HL-60/S4 treated with phorbol 12-myristate 13-acetate at 8.2 ng/mL for 4 days and 3 days (cell line): ENCODE measurements around the gene CRY1.
"Not testable (repeated sequence)": the region's sequence is repeated elsewhere in the genome, so short reads cannot be mapped to it uniquely, and the experiment has no call there.

Experiments used
- in situ Hi-C: fragments of 300-500 bp; cut with MboI; formaldehyde crosslinking; loops from 2 replicates; pipeline ENCODE4 v1.15.0; 2022; ENCODE audit warnings: low sequenced_read_pairs

Gene CRY1

DNA sequence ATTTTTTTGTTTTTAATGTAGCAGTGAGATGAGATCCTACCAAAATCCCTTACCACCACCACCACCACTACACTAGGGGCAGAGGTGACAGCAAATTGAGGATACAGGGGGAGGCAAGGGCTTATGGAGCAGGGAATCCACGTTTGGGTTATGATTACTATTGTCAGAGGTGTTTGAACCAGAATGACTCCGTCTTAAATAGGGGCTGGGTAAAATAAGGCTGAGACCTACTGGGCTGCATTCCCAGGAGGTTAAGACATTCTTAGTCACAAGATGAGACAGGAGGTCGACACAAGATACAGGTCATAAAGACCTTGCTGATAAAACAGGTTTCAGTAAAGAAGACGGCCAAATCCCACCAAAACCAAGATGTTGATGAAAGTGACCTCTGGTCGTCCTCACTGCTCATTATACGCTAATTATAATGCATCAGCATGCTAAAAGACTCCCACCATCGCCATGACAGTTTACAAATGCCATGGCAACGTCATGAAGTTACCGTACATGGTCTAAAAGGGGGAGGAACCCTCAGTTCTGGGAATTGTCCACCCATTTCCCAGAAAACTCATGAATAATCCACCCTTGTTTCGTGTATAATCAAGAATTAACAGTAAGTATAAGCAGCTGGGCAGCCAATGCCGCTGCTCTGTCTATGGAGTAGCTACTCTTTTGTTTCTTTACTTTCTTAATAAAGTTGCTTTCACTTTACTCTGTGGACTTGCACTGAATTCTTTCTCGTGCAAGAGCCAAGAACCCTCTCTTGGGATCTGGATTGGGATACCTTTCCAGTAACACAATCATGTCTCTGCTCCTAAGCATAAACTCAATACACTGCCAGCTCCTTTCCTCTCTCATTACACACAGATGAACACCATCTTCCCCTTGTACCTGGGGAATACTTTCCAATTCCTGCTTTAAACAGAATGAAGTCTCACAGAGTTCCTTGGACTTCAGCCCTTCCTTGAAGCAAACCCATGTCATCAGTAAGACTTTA lies 16.7 kb upstream of the CRY1 start:
- in situ Hi-C loops = no loop called here

DNA sequence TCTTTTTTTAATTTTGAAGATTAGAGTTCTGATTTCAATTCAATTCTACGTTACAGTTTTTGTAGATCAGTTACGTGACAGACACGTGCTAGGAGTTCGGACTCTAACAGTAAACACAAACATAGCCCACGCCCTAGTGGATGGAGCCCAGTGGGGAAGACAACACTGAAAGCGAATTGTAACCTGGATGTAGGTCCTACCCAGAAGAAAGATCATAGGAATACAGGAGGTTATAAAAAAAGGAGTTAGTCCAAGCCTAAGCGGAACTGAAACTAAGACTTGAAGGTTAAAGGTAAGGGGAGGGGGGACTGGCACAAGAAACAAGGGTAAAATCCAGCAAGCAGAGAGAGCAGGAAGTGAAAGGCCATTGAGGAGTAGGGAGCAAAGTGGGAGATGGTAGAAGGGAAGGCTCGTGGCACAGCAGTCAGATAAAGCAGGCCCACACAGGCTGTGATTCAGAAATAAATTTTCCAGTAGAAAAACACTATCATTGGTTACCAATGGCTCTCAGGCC lies 15.7 kb upstream of the CRY1 start:
- in situ Hi-C loops = no loop called here

DNA sequence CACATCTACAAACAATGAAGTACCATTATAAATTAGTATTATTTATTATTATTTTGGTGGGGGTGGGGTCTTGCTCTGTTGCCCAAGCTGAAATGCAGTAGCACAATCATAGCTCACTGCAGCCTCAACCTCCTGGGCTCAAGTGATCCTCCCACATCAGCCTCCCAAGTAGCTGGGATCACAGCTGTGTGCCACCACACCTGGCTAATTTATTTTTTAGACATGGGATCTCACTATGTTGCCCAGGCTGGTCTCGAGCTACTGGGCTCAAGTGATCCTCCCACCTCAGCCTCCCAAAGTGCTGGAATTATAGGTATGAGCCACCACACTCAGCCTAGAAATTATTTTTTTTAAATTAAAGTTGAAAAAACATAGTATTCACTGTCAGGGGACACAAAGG lies 15.0 kb upstream of the CRY1 start:
- in situ Hi-C loops = not testable (repeated sequence)

- in situ Hi-C loops = no loop called here
Measured at GRCh38 chr12:107107381-107107780, 14.0 kb upstream of the CRY1 start.

- in situ Hi-C loops = no loop called here
Measured at GRCh38 chr12:107106241-107107025, 13.1 kb upstream of the CRY1 start.

DNA sequence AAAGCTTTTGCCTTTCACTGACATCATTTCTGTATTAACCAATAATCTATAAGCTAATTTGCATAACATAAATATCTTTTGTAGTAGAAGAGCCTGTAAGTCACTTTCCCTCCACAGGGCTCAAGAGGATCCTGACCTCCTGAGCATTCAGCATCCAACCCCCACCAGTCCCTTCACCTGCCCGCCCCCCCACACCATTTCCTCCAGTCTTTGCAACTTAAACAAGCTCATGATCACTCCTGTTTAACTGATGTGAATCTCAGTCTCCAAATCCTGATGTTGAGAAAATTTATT lies 12.0 kb upstream of the CRY1 start:
- in situ Hi-C loops = no loop called here

GRCh38 chr12:107103516-107103915 lies 10.2 kb upstream of the CRY1 start:
- in situ Hi-C loops = no loop called here

DNA sequence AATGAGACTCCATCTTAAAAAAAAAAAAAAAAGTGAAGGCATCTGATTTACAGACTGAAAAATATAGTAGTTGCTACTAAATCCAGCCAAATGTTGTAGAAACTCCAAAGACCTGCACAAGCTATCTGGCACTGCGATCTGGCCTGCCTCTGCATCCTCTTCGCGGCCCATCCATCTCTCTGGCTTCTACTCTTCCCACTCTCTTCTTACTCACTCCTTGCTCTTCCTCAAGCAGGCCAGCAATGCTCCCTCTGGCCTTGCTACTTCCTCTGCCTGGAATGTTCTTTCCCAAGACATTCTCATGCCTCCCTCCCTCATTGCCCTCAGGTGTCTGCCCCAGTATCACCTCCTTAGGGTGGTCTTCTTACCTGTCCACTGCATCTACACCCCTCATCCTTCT lies 9.7 kb upstream of the CRY1 start:
- in situ Hi-C loops = no loop called here

DNA sequence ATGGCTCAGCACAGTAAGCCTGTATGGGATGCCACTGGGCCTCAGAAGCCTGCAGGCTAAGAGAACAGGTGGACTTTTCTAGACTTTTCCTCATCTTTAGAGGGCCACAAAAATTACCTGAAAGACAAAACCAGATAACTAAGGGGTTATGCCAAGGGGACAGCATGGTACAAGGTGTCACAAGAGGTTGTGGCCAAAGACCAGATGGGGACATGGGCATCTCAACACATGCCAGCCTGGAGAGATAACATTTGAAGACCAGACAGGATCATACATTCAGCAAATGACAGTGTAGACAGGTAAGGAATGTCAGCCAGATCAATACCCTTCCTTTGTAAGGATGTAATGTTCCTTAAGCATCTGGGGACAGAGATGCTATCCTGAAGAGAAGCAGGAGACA lies 8.9 kb upstream of the CRY1 start:
- in situ Hi-C loops = no loop called here

GRCh38 chr12:107101651-107102050 lies 8.3 kb upstream of the CRY1 start:
- in situ Hi-C loops = no loop called here

DNA sequence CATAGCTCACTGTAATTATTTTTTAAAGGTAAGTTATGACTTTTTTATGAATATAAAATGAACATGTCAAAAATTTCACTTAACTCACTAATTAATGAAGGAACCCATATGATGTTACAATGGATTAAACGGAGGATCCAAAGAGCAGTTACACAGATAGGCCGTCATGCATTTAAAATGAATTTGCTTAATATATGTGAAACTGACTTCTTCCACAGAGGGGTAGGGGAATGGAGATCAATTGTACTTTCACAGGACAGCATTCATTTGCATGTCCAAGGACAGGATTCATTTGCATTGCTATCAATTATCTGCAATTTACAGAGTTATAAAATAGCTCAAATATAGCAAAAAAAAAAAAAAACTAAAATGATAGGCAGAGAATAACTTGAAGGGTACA lies 6.6 kb upstream of the CRY1 start:
- in situ Hi-C loops = no loop called here

- in situ Hi-C loops = no loop called here
Measured at GRCh38 chr12:107096571-107096970, 3.2 kb upstream of the CRY1 start.

DNA sequence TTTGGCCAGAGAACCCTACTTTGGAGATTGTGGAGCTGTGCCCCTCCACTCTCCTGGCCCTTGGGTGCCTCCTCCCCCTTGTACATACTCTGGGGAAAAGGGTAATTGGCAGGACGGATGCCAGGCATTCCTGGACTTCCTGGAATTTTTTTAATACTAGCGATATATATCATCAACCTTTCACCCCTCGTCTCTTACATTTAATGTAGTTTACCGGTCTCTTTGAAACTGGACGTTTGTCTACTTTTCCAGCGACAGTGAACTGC lies 767 bp upstream of the CRY1 start:
- in situ Hi-C loops = no loop called here

DNA sequence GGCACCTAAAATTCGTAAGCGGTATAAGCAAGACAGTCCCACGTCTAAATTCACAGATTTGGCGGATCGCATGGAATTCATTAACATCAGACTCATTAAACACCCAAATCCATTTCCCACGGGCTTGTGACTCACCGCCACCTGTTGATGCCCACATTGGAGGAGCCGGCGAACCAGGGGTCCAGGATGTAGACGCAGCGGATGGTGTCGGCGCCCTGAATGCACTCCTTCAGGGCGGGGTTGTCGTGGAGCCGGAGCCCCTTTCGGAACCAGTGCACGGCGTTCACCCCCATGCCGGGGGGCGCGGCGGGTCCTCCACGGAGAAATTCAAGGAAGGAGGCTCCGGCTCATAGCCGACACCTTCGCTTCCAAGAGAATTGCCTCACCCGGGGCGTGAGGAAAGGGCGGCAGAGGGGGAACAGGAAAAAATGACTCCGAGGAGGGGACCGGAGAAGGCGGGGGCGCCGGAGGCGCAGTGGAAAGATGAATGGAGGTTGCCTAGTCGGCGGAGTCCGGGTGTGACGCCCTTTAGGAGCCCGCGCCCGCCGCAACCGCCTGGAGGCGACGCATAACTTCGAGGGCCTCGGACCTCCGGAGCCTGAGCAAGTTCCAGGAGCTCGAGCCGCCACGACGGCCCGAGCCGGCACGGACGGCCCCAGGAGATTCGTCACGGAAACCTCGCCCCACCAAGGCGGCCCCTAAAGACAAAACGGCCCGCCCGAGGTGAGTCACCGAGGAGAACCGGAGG lies 506 bp downstream of the CRY1 start:
- in situ Hi-C loops = no loop called here

- in situ Hi-C loops = no loop called here
Measured at GRCh38 chr12:107091989-107092641, 1.2 kb downstream of the CRY1 start.

DNA sequence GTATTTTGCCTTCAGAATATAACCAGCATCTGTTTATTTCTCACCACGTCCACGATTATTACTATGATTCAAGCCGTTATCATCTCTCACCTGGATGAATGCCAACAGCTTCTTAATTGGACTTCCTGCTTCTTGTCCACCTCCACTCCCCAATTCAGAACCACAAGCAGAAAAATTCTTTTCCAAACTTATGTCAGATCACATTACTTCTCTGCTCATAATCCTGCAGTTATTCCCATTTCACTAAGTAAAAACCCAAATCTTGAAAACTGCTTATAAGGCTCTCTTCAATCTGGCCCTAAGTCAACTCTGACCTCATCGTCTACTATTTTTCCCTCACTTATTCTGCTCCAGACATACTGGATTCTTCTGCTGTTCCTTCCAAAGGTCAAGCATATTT lies 2.0 kb downstream of the CRY1 start:
- in situ Hi-C loops = no loop called here

GRCh38 chr12:107090711-107091110 lies 2.6 kb downstream of the CRY1 start:
- in situ Hi-C loops = no loop called here

DNA sequence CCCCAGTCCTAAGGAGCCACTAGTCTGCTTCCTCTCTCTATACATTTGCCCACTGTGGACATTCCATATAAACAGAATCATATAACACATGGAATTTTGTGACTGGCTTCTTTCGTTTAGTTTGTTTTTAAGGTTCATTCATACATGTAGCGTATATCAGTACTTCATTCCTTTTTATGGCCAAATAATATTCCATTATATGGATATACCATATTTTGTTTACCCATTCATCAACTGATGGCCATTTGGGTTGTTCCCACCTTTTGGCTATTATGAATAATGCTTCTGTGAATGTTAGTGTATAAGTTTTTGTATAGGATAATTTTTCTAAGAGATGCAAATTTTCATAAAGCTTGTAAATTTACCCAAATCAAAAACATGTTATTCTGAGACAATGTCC lies 4.4 kb downstream of the CRY1 start:
- in situ Hi-C loops = no loop called here

DNA sequence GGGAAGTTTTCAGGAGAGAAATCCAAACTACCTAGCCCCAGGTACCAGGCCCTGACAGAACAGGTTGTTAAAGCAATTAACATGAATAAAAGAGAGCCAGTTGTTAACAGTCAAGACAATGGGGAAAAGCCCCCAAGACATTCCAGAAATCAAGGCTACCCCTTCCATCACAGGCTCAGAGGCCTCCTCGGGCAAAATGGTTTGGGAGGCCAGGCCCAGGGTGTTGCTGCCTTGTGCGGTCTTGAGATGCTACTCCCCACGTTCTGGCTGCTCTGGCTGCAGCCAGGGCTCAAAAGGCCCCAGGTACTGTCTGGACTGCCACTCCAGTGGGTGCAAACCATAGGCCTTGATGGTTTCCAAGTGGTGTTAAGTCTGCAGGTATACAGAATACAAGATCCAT lies 7.0 kb downstream of the CRY1 start:
- in situ Hi-C loops = no loop called here

DNA sequence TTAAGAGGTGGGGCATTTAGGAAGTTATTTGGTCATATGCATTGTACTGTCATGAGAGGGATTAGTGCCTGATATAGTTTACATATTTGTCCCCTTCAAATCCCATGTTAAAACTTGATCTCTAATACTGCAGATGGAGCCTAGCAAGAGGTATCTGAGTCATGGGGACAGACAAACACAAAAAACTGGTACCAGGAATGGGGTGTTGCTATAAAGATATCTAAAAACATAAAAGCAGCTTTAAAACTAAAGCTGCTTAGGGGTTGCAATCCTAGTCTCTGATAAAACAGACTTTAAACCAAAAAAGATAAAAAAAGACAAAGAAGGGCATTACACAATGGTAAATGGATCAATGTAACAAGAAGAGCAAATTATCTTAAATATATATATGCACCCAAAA lies 11.6 kb downstream of the CRY1 start:
- in situ Hi-C loops = no loop called here

DNA sequence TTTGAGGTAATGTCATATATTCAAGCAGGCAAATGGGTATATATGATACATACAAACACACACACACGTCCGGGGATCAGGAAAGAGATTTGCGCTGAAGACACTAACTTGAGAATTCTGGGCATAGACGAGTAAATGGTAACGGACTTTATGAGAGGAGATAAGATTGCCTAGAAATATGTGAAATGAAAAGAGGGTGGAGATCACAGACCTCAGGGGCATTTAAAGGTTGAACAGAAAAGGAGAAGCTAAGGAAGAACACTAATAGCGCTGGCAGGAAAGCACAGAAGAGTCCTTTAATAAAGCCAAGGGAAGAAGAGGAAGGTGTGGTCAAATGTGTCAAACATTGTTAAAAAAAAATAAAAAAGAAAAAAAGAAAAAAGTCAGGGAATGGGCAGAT lies 13.1 kb downstream of the CRY1 start:
- in situ Hi-C loops = no loop called here
